ENCODE data around the gene SPATA20. TPM values are rescaled to one million over a fixed set of nuclear protein-coding genes. Genes with fewer than 3 reads are reported as not detected.

The SPATA20 gene
- total RNA-seq, 1 donor from 2014 or later = 27.7 TPM

- Histone ChIP-seq H3K27ac (ENCODE audit: low read depth, low read length) (no peak overlapping the region), H3K4me1 (ENCODE audit: control insufficient read depth in 3 of 3, insufficient read depth in 3 of 3, low read length in 3 of 3) (peaks cover 11 to 13% (median 12%) of the 10 kb centered on the region in 3 donors), H3K4me3 (ENCODE audit: low read length in 3 of 3) (no peak overlapping the region), H3K9ac (ENCODE audit: low read depth in 1 of 3, low read length in 3 of 3) (no peak overlapping the region), H3K9me3 (ENCODE audit: control insufficient read depth in 3 of 3, low read length in 3 of 3) (no peaks in the 10 kb centered on the region), H3K36me3 (ENCODE audit: control insufficient read depth in 3 of 3, insufficient read depth in 3 of 3, low read length in 3 of 3) (no peaks in the 10 kb centered on the region), H3K27me3 (ENCODE audit: control insufficient read depth in 3 of 3, insufficient read depth in 3 of 3, low read length in 3 of 3) (peaks cover 0 to 5% (median 0%) of the 10 kb centered on the region in 3 donors)
Measured at GRCh38 chr17:50584116-50584515, 37.1 kb downstream of the SPATA20 start.

GRCh38 chr17:50584749-50585148 is 37.8 kb downstream of the SPATA20 start:
- Histone ChIP-seq H3K36me3 (ENCODE audit: control insufficient read depth in 3 of 3, insufficient read depth in 3 of 3, low read length in 3 of 3) (no peaks in the 10 kb centered on the region), H3K9me3 (ENCODE audit: control insufficient read depth in 3 of 3, low read length in 3 of 3) (no peaks in the 10 kb centered on the region), H3K4me1 (ENCODE audit: control insufficient read depth in 3 of 3, insufficient read depth in 3 of 3, low read length in 3 of 3) (peaks cover 17 to 19% (median 19%) of the 10 kb centered on the region in 3 donors), H3K27ac (ENCODE audit: low read depth, low read length) (no peak overlapping the region), H3K9ac (ENCODE audit: low read depth in 1 of 3, low read length in 3 of 3) (no peak overlapping the region), H3K4me3 (ENCODE audit: low read length in 3 of 3) (no peak overlapping the region), H3K27me3 (ENCODE audit: control insufficient read depth in 3 of 3, insufficient read depth in 3 of 3, low read length in 3 of 3) (peaks cover 0 to 5% (median 0%) of the 10 kb centered on the region in 3 donors)

- Histone ChIP-seq H3K9ac (ENCODE audit: low read depth in 1 of 3, low read length in 3 of 3) (no peak overlapping the region), H3K27me3 (ENCODE audit: control insufficient read depth in 3 of 3, insufficient read depth in 3 of 3, low read length in 3 of 3) (no peaks in the 10 kb centered on the region), H3K4me3 (ENCODE audit: low read length in 3 of 3) (no peak overlapping the region), H3K36me3 (ENCODE audit: control insufficient read depth in 3 of 3, insufficient read depth in 3 of 3, low read length in 3 of 3) (no peaks in the 10 kb centered on the region), H3K4me1 (ENCODE audit: control insufficient read depth in 3 of 3, insufficient read depth in 3 of 3, low read length in 3 of 3) (peaks cover 23 to 25% (median 25%) of the 10 kb centered on the region in 3 donors), H3K9me3 (ENCODE audit: control insufficient read depth in 3 of 3, low read length in 3 of 3) (no peaks in the 10 kb centered on the region), H3K27ac (ENCODE audit: low read depth, low read length) (no peak overlapping the region)
Measured at GRCh38 chr17:50585346-50585745, 38.4 kb downstream of the SPATA20 start.

- Histone ChIP-seq H3K9me3 (ENCODE audit: control insufficient read depth in 3 of 3, low read length in 3 of 3) (no peaks in the 10 kb centered on the region), H3K27ac (ENCODE audit: low read depth, low read length) (no peak overlapping the region), H3K27me3 (ENCODE audit: control insufficient read depth in 3 of 3, insufficient read depth in 3 of 3, low read length in 3 of 3) (no peaks in the 10 kb centered on the region), H3K4me1 (ENCODE audit: control insufficient read depth in 3 of 3, insufficient read depth in 3 of 3, low read length in 3 of 3) (peaks cover 24 to 28% (median 26%) of the 10 kb centered on the region in 3 donors), H3K9ac (ENCODE audit: low read depth in 1 of 3, low read length in 3 of 3) (no peak overlapping the region), H3K36me3 (ENCODE audit: control insufficient read depth in 3 of 3, insufficient read depth in 3 of 3, low read length in 3 of 3) (no peaks in the 10 kb centered on the region), H3K4me3 (ENCODE audit: low read length in 3 of 3) (no peak overlapping the region)
Measured at GRCh38 chr17:50585891-50586290, 38.9 kb downstream of the SPATA20 start.

GRCh38 chr17:50586421-50587247 is 39.7 kb downstream of the SPATA20 start:
- no peak overlapping the region for H3K27ac ChIP-seq (ENCODE audit: low read depth, low read length)
- H3K4me1 ChIP-seq (ENCODE audit: control insufficient read depth in 3 of 3, insufficient read depth in 3 of 3, low read length in 3 of 3) = peaks cover 24 to 28% (median 26%) of the 10 kb centered on the region in 3 donors
- H3K27me3 ChIP-seq (ENCODE audit: control insufficient read depth in 3 of 3, insufficient read depth in 3 of 3, low read length in 3 of 3) = no peaks in the 10 kb centered on the region
- no peaks in the 10 kb centered on the region for H3K9me3 ChIP-seq (ENCODE audit: control insufficient read depth in 3 of 3, low read length in 3 of 3)
- H3K4me3 ChIP-seq (ENCODE audit: low read length in 3 of 3) = no peak overlapping the region
- no peaks in the 10 kb centered on the region for H3K36me3 ChIP-seq (ENCODE audit: control insufficient read depth in 3 of 3, insufficient read depth in 3 of 3, low read length in 3 of 3)
- H3K9ac ChIP-seq (ENCODE audit: low read depth in 1 of 3, low read length in 3 of 3) = no peak overlapping the region

- no peak overlapping the region for H3K27ac ChIP-seq (ENCODE audit: low read depth, low read length)
- H3K4me3 ChIP-seq (ENCODE audit: low read length in 3 of 3) = no peak overlapping the region
- no peak overlapping the region for H3K9ac ChIP-seq (ENCODE audit: low read depth in 1 of 3, low read length in 3 of 3)
- peaks cover 21 to 24% (median 22%) of the 10 kb centered on the region in 3 donors for H3K4me1 ChIP-seq (ENCODE audit: control insufficient read depth in 3 of 3, insufficient read depth in 3 of 3, low read length in 3 of 3)
- no peaks in the 10 kb centered on the region for H3K9me3 ChIP-seq (ENCODE audit: control insufficient read depth in 3 of 3, low read length in 3 of 3)
- no peaks in the 10 kb centered on the region for H3K27me3 ChIP-seq (ENCODE audit: control insufficient read depth in 3 of 3, insufficient read depth in 3 of 3, low read length in 3 of 3)
- no peaks in the 10 kb centered on the region for H3K36me3 ChIP-seq (ENCODE audit: control insufficient read depth in 3 of 3, insufficient read depth in 3 of 3, low read length in 3 of 3)
Measured at GRCh38 chr17:50587571-50587970, 40.6 kb downstream of the SPATA20 start.

- no peaks in the 10 kb centered on the region for H3K9me3 ChIP-seq (ENCODE audit: control insufficient read depth in 3 of 3, low read length in 3 of 3)
- no peak overlapping the region for H3K27ac ChIP-seq (ENCODE audit: low read depth, low read length)
- no peak overlapping the region for H3K4me3 ChIP-seq (ENCODE audit: low read length in 3 of 3)
- no peaks in the 10 kb centered on the region for H3K27me3 ChIP-seq (ENCODE audit: control insufficient read depth in 3 of 3, insufficient read depth in 3 of 3, low read length in 3 of 3)
- H3K36me3 ChIP-seq (ENCODE audit: control insufficient read depth in 3 of 3, insufficient read depth in 3 of 3, low read length in 3 of 3) = no peaks in the 10 kb centered on the region
- peaks cover 16 to 20% (median 18%) of the 10 kb centered on the region in 3 donors for H3K4me1 ChIP-seq (ENCODE audit: control insufficient read depth in 3 of 3, insufficient read depth in 3 of 3, low read length in 3 of 3)
- peak overlapping the region in 1 of 3 donors; percentile 20 for H3K9ac ChIP-seq (ENCODE audit: low read depth in 1 of 3, low read length in 3 of 3)
Measured at GRCh38 chr17:50588391-50589049, 41.5 kb downstream of the SPATA20 start.

- Histone ChIP-seq H3K27ac (ENCODE audit: low read depth, low read length) (peak overlapping the region; percentile 49), H3K36me3 (ENCODE audit: control insufficient read depth in 3 of 3, insufficient read depth in 3 of 3, low read length in 3 of 3) (no peaks in the 10 kb centered on the region), H3K4me1 (ENCODE audit: control insufficient read depth in 3 of 3, insufficient read depth in 3 of 3, low read length in 3 of 3) (peaks cover 16 to 20% (median 18%) of the 10 kb centered on the region in 3 donors), H3K9me3 (ENCODE audit: control insufficient read depth in 3 of 3, low read length in 3 of 3) (no peaks in the 10 kb centered on the region), H3K9ac (ENCODE audit: low read depth in 1 of 3, low read length in 3 of 3) (peak overlapping the region in 1 of 3 donors; percentile 20), H3K4me3 (ENCODE audit: low read length in 3 of 3) (no peak overlapping the region), H3K27me3 (ENCODE audit: control insufficient read depth in 3 of 3, insufficient read depth in 3 of 3, low read length in 3 of 3) (no peaks in the 10 kb centered on the region)
Measured at GRCh38 chr17:50589095-50589705, 42.2 kb downstream of the SPATA20 start.

GRCh38 chr17:50590946-50591737 is 44.2 kb downstream of the SPATA20 start:
- H3K4me3 ChIP-seq (ENCODE audit: low read length in 3 of 3) = no peak overlapping the region
- H3K9ac ChIP-seq (ENCODE audit: low read depth in 1 of 3, low read length in 3 of 3) = no peak overlapping the region
- no peak overlapping the region for H3K27ac ChIP-seq (ENCODE audit: low read depth, low read length)
- H3K27me3 ChIP-seq (ENCODE audit: control insufficient read depth in 3 of 3, insufficient read depth in 3 of 3, low read length in 3 of 3) = no peaks in the 10 kb centered on the region
- peaks cover 16 to 20% (median 18%) of the 10 kb centered on the region in 3 donors for H3K4me1 ChIP-seq (ENCODE audit: control insufficient read depth in 3 of 3, insufficient read depth in 3 of 3, low read length in 3 of 3)
- no peaks in the 10 kb centered on the region for H3K9me3 ChIP-seq (ENCODE audit: control insufficient read depth in 3 of 3, low read length in 3 of 3)
- no peaks in the 10 kb centered on the region for H3K36me3 ChIP-seq (ENCODE audit: control insufficient read depth in 3 of 3, insufficient read depth in 3 of 3, low read length in 3 of 3)
